Measurements from ENCODE around the gene HIGD1B.
A peak's percentile ranks its signal among the peaks of the same experiment; 100 is the strongest.

Gene HIGD1B

GRCh38 chr17:44878627-44879221 is 31.0 kb downstream of the HIGD1B start:
- DNase-seq (ENCODE audit: low read depth), result no peak

DNA sequence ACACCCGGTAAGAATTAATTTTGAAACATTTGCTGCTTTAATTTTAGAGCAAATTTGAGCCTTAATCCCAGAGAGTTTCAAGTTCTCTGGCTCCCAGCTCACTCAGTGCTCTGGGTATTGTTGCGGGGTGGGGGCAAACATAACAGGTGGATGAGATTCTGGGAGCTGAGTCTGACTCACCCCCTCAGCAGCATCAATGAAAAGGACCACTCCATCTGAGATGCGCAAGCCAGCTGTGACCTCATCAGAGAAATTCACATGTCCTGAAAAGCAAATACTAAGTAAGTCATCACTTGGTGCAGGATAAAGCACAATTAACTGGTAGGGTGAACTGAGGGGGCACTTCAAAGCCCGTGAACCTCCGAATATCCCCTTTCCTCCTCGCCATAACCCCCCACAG is 31.7 kb downstream of the HIGD1B start:
- no peak for DNase-seq (ENCODE audit: low read depth)

DNA sequence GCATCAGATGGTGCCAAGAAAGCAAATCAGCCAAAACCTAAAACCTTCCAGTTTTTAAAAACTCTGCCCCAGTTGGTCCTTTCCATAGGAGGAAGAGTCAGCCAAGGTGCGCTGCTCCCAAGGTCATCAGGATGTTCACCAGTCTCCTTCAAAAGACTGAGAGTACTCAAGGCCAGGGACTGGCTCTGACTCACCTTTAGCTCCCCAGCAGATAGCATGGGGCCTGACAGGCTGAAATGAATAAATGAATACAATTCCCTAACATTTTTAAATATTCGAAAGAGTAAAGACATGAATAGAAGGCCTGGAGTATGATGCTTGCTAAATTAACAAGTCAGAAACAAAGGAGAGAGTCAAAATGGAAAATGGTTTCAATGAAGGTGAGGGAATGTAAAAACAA is 32.4 kb downstream of the HIGD1B start:
- DNase-seq (ENCODE audit: low read depth), result no peak

- no peak for DNase-seq (ENCODE audit: low read depth)
These were observed 33.5 kb downstream of the HIGD1B start for GRCh38 chr17:44881145-44881544.

DNA sequence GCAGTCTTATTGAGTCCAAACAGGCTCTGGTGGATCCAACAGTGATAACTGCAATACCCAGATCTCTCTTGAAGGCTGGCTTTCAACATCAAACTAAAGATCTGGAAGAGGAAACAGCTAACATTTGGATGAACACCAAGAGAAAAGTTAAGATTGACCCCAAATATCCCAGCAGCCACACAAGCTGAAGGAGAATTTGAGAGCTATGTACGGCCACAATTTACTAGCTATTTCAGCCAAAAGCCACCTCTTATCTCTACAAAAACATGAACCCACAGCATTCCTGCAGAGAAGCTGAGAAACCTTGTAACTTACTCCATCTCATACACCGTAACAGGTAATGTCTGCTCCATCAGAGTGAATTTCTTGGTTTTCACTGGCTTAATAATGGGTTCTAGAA is 37.3 kb downstream of the HIGD1B start:
- DNase-seq (ENCODE audit: low read depth), result no peak

DNA sequence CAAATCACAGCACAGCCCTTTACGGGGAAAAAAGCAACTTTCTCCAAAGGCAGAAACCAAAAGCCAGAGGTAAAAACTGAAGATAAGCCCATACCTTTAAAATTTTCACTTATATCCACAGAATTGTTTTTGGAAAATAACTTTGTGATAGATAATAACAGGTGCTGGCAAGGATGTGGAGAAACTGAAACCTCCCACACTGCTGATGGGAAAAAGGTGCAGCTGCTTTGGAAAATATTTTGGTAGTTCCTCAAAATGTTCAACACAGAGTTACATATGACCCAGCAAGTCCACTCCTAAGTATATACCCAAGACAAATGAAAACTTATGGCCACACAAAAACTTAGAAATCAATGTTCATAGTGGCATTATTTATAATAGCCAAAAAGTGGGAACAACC is 39.3 kb downstream of the HIGD1B start:
- DNase-seq (ENCODE audit: low read depth), result no peak

DNA sequence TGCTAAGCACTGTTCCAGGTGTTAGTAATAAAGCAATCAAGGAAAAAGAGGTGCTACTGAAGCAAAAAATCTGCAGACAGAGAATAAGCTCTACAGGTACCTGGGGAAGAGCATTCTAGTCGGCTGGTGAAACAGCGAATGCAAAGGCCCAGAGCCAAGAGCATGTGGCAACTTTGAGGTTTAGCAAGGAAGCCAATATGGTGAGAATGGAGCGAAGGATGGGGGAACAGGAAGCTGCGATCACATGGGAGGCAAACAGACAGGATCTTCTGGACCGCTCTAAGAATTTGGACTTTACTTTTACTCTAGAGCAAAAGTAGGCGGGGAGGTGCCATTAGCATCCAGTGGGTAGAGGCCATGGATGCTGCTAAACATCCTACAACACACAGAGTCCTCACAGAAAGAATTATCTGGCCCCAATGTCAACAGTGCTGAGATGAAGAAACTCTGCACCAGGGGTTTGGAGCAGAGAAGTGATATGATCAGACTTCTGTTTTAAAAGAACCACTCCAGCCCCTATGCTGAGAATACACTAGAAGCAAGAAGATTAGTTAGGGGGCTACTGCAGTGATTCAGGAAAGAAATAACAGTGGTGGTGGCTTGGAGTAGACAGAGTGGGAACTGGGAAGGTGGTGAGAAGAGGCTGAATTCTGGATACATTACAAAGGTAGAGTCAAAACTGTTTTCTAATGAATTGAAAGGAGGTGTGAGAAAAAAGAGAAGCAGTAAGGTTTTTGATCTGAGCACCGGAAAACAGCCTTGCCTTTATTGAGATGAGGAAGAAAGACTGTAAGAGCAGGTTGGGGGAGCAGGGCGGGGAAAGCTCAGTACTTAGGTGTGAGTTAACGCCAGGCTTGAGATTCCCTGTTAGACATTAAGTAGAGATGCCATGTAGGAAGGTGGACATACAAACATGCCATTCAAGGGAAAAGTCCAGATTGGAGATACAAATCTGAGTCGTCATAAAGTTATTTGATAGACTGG is 40.6 kb downstream of the HIGD1B start:
- no peak for DNase-seq (ENCODE audit: low read depth)

DNA sequence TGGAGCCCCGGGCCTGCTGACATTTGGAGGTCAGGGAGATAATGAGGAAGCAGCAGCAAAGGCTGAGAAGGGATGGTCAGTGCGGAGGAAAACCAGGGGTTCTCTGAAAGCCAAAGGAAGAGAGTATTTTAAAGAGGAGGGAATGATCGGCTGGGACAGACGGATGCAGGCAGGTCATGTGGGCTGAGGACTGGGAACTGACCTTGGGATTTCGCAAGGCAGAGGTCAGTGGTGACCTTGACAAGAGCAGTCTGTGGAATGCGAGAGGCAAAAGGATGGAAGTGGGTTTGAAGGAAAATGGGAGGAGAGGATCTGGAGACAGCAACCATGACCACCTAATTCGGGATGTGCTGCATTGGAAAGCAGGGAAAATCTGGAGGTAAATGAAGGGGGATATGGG is 41.3 kb downstream of the HIGD1B start:
- DNase-seq (ENCODE audit: low read depth), result no peak

DNA sequence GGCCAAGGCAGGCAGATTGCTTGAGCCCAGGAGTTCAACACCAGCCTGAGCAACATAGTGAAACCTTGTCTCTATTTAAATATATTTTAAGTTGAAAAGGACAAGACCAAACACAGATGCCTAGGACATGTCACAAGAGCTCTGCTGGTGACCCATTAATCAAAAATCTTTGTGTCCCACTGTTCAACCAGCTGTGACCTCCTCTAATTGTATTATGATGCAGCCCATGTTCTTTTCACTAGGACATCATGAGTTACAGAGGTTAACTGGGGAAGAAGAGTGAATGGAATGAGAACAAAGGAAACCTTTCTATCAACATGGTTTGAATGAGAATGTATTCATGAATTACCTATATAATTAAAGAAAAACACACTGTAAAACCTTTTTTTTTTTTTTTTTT is 44.6 kb downstream of the HIGD1B start:
- no peak for DNase-seq (ENCODE audit: low read depth)

DNA sequence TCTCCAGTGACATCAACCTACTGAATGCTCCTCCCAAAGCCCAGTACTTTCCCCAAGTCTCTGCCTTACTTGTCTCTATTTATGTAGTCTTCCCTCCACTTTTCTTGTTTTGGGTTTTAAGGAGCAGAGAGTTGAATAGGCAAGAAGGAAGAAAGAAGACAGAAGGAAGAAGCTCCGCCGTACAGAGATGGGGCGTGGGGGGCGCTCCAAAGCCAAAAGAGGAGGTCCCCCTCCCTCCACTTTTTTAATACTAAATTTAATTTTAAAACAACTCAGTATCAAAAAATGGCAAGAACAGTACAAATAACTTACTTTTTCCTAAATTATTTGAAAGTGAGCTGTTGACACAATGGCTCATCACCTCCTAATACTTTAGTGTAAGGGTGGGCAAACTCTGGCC is 47.0 kb downstream of the HIGD1B start:
- DNase-seq (ENCODE audit: low read depth), result no peak

DNA sequence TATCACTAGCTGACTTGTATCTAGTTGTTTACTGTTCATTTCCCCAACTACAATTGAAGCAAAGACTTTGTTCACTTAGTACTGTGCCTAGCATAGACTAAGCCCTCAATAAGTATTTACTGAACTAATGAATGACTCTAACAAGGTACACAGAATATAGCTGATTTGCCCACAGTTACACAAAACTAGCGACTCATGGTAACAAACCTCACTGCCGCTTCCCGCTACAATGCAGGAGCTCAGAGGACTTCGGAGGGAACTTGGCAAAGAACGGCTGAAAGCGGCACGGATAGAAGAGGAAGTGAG is 51.0 kb downstream of the HIGD1B start:
- DNase-seq (ENCODE audit: low read depth), result no peak

DNA sequence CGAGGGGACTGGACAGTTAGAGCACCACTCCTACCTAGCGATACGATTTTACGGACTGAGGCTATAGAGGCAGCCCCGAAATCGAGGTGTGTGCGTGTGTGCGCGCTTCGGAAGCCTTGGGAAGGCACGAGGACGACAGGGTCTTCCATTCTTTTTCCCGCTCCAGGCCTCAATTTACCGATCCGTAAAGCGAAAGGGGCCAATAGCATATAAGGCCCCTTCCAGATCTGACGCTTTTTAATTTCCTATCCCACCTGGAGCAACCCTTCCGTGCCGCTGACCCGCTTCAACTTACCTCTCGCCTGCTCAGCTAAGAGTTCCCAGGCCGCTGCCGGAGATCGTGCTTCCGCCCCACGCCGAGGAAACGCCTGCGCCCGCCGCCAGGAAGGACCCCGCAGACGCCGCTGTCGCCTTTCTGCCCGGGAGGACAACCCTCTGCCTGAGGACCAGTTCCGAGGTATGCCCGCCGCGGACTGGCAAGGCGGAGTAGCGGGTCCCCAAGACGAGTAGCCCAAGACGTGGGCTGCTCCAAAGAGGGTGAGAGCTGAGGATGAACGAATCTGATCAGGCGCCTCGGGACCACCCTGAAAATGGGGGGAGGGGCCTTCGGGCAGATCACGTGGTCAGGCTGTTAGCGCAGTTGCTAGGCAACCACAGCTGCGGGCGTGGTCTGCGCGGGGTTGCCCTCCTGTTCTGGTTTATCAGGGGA is 51.5 kb downstream of the HIGD1B start, which contains the start of gene EFTUD2:
EFTUD2 (minus strand) TSS at position 372 of the 709 bp plus-strand sequence. CDS start 4,924 bp downstream, outside the sequence.
- DNase-seq (ENCODE audit: low read depth), result peak; percentile 88

Measured in activated T-cell treated with anti-CD3 and anti-CD28 coated beads for 24 hours (primary cell).